ENCODE data around the gene ZBTB46. TPM values are rescaled to one million over a fixed set of nuclear protein-coding genes. Genes with fewer than 3 reads are reported as not detected.

Gene ZBTB46
- polyA plus RNA-seq, 1 experiment = 2.0 TPM

DNA sequence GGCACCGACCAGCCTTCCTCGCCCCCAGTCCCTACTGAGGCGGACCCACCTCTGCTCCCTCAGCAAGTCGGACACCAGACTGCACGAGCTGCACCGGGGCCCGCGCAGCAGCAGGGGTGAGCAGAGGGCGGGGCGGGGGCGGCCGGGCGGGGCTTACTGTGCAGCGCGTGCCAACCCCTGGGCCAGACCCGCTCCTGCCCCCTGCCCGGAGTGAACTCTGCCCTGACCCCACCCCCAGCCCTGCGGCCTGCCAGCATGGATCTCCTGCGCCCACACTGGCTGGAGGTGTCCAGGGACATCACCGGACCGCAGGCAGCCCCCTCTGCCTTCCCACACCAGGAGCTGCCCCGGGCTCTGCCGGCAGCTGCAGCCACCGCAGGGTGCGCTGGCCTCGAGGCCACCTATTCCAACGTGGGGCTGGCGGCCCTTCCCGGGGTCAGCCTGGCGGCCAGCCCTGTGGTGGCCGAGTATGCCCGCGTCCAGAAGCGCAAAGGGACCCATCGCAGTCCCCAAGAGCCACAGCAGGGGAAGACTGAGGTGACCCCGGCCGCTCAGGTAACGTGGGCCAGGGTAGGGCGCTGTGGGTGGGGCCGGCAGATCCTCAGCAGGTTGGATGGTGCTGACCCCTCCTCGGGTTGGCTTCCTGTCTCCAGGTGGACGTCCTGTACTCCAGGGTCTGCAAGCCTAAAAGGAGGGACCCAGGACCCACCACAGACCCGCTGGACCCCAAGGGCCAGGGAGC is 92.9 kb downstream of the ZBTB46 start:
- POLR2A ChIA-PET = no interaction called here
- H3K27ac ChIP-seq (ENCODE audit: low read depth, low read length) = no peak overlapping the region
- no peak overlapping the region for H3K4me3 ChIP-seq (ENCODE audit: low read depth, low read length)
- CTCF ChIA-PET = no interaction called here
- H3K27me3 ChIP-seq (ENCODE audit: control insufficient read depth, insufficient read depth, low read length) = no peaks in the 10 kb centered on the region
- DNase-seq (ENCODE audit: low read depth, low spot score) = no peak
- TF ChIP-seq, protein P1, sequence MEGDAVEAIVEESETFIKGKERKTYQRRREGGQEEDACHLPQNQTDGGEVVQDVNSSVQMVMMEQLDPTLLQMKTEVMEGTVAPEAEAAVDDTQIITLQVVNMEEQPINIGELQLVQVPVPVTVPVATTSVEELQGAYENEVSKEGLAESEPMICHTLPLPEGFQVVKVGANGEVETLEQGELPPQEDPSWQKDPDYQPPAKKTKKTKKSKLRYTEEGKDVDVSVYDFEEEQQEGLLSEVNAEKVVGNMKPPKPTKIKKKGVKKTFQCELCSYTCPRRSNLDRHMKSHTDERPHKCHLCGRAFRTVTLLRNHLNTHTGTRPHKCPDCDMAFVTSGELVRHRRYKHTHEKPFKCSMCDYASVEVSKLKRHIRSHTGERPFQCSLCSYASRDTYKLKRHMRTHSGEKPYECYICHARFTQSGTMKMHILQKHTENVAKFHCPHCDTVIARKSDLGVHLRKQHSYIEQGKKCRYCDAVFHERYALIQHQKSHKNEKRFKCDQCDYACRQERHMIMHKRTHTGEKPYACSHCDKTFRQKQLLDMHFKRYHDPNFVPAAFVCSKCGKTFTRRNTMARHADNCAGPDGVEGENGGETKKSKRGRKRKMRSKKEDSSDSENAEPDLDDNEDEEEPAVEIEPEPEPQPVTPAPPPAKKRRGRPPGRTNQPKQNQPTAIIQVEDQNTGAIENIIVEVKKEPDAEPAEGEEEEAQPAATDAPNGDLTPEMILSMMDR (IDR thresholded peaks at IDR 0.05; ENCODE audit: low read depth, low read length) = no peak
- no peaks in the 10 kb centered on the region; the same call in 1 of the 2 replicates for H3K9me3 ChIP-seq (ENCODE audit: control insufficient read depth, insufficient read depth, low read length)

DNA sequence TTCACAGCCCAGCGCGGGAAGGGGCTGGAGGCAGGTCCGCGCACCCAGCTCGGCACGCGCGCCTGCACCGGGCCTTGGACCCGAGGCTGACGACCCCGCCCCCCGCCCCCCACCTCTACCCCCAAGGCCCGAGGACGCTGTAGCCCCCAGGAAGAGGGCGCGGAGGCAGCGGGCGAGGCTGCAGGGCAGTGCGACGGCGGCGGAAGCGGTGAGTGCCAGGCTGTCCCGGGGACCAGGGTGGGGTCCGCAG is 93.4 kb downstream of the ZBTB46 start:
- POLR2A ChIA-PET = no interaction called here

DNA sequence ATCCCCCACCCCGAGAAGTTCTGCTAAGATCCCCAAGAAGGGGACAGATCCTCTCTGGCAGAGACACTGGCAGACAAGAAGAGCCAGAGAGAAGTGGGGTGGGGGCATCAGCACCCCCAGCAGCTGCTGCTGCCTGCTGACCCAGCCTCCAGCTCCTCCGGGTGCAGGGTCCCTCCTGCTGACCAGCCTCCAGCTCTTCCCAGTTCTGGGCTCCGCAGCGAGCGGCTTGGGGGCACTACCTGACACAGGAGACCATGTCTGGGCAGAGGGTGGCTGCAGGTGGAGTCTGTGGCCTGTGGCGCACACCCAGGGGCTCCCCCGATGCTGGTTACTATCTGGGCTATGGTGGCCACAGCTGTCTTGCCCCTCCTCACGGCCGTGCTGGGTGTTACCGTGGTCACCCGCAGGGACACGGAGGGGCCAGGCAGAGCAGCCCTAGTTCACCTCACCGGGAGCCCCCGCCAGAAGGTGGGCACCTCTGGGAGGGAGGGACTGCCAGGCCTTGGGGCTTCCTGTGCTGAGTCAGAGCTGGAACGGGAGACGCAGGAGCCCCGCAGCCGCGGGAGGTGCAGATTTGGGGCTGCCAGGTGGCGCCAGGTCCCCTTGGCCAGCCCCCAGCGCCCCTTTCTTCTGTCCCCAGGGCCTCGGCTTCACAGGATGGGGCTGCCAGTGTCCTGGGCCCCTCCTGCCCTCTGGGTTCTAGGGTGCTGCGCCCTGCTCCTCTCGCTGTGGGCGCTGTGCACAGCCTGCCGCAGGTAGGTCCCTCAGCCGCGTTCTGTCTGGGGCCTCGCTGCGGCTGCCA is 94.0 kb downstream of the ZBTB46 start:
- no peak overlapping the region for H3K4me3 ChIP-seq (ENCODE audit: low read depth, low read length)
- H3K9me3 ChIP-seq (ENCODE audit: control insufficient read depth, insufficient read depth, low read length) = no peaks in the 10 kb centered on the region; the same call in 1 of the 2 replicates
- DNase-seq (ENCODE audit: low read depth, low spot score) = no peak
- POLR2A ChIA-PET = interaction anchor here (0.8 to 0.9 kb wide), 2 partner anchors 29 to 128 kb away, joined by 3 to 4 read pairs; partner anchors contain the start of genes ARFRP1, TPD52L2 and ZGPAT
- no peaks in the 10 kb centered on the region for H3K27me3 ChIP-seq (ENCODE audit: control insufficient read depth, insufficient read depth, low read length)
- H3K27ac ChIP-seq (ENCODE audit: low read depth, low read length) = no peak overlapping the region
- TF ChIP-seq, protein P1 (IDR thresholded peaks at IDR 0.05; ENCODE audit: low read depth, low read length) = no peak
- CTCF ChIA-PET = interaction anchor here (0.5 to 1.5 kb wide), 2 partner anchors 43 to 199 kb away, joined by 5 read pairs; no protein-coding TSS in a partner anchor

More for the DNA sequence above, 93.4 kb downstream of the ZBTB46 start:
- CTCF ChIA-PET = no interaction called here
- no peak overlapping the region for H3K4me3 ChIP-seq (ENCODE audit: low read depth, low read length)
- H3K27me3 ChIP-seq (ENCODE audit: control insufficient read depth, insufficient read depth, low read length) = no peaks in the 10 kb centered on the region
- no peak for DNase-seq (ENCODE audit: low read depth, low spot score)
- H3K27ac ChIP-seq (ENCODE audit: low read depth, low read length) = no peak overlapping the region
- no peaks in the 10 kb centered on the region for H3K9me3 ChIP-seq (ENCODE audit: control insufficient read depth, insufficient read depth, low read length)
- TF ChIP-seq, protein P1 (IDR thresholded peaks at IDR 0.05; ENCODE audit: low read depth, low read length) = no peak

DNA sequence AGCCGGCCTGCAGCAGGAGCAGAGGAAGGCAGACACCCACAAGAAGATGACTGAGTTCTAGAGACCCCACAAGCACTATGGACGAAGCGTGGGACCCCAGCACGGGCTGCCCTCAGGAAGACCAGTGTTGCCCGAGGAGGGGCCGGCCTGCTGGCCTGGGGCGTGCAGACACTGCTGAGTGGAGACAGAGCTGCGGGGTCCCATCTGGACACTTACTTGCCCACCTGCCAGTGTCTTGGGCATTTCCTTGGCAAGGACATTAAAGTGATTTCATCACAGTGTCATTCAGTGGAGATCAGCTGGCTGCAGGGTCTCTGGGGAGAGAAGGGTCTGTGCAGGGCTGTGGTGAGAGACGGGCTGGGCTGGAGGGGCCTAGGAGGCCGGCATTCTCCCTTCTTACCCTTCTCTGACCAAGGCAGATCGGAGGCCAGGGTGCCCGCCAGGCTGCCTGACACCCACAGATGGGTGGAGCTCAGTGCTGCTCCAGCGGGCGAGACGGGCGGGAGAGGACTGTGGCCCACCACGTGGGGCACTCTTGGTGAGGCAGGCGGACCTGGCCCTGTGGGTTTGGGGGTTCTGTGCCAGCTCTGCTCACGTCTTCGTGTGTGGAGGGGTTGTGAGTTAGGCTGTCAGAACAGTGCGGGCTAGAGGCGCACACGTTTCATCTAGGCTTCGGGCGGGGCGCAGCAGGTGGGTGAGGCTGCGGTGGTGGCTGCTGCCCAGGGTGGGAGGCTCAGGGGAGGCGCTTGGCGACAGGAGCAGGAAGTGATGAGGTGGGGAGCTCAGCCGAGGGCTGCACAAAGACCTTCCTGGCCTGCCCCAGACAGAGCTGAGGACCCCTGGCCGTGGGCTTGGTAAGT is 95.0 kb downstream of the ZBTB46 start, which contains the start of gene LIME1:
Gene LIME1 (plus strand): TSS at position 806 of the 860 bp plus-strand sequence. CDS start 886 bp downstream, outside the sequence.
- ChIA-PET CTCF (interaction anchor here (1.5 kb wide), 1 partner anchor 198 kb away, joined by 5 read pairs; no protein-coding TSS in a partner anchor), POLR2A (interaction anchor here (0.8 to 0.9 kb wide), 2 partner anchors 28 to 129 kb away, joined by 3 to 4 read pairs; partner anchors contain the start of genes ARFRP1, TPD52L2 and ZGPAT)
- Histone ChIP-seq H3K9me3 (ENCODE audit: control insufficient read depth, insufficient read depth, low read length) (no peaks in the 10 kb centered on the region; the same call in 1 of the 2 replicates), H3K27me3 (ENCODE audit: control insufficient read depth, insufficient read depth, low read length) (no peaks in the 10 kb centered on the region), H3K27ac (ENCODE audit: low read depth, low read length) (no peak within 1 kb of the TSS), H3K4me3 (ENCODE audit: low read depth, low read length) (no peak within 1 kb of the TSS)
- TF ChIP-seq, protein P1 (IDR thresholded peaks at IDR 0.05; ENCODE audit: low read depth, low read length) = no peak
- DNase-seq (ENCODE audit: low read depth, low spot score) = no peak
